SK-N-SH (cell line): Measurements from ENCODE around the gene SANBR. TPM values are rescaled to one million over a fixed set of nuclear protein-coding genes. Genes with fewer than 3 reads are reported as not detected.

Experiments
- CTCF ChIA-PET: fragments of 300-600, 350-600 bp; formaldehyde crosslinking; extraction: SDS; loops from one replicate; lab custom pipeline; 2021; lab: Yijun Ruan, JAX
- POLR2A ChIA-PET: fragments of 350-600 bp; sonication (Branson Sonifier 250); formaldehyde crosslinking; extraction: SDS; loops from one replicate; lab custom pipeline; 2020; ENCODE audit warnings: antibody characterized with exemption, inconsistent platforms; lab: Yijun Ruan, JAX
- DNase-seq: peaks from one replicate; pipeline ENCODE4 v3.0.0; 2012
- H2AFZ ChIP-seq: fragments of 200-600 bp; sonication (generic); 2 replicates; pipeline ENCODE4 v1.8.1; 2016; ENCODE audit warnings: antibody characterized with exemption, mild to moderate bottlenecking, low read depth
- H3F3A ChIP-seq: fragments of 200-600 bp; sonication (generic); replicated peaks from 2 replicates; pipeline ENCODE3; 2016; ENCODE audit warnings: antibody characterized with exemption, mild to moderate bottlenecking; ENCODE audit not compliant: insufficient read depth
- H3K27ac ChIP-seq, 2 experiments: fragments of 200-500 bp in 1 of 2; fragments of 200-600 bp in 1 of 2; sonication (Bioruptor generic) in 1 of 2; sonication (generic), shearing (Covaris generic) in 1 of 2; 2 replicates each; pipeline versions ENCODE4 v1.5.1 to v1.6.1; 2014 to 2016; ENCODE audit warnings: low read depth in 2 of 2, inconsistent platforms in 1 of 2, low read length in 1 of 2, mild to moderate bottlenecking in 1 of 2, mixed read lengths in 1 of 2
- H3K27me3 ChIP-seq: fragments of 200-600 bp; sonication (generic), shearing (Covaris generic); 2 replicates; pipeline ENCODE4 v1.6.1; 2016; ENCODE audit warnings: mixed run types; ENCODE audit not compliant: insufficient read depth
- H3K36me3 ChIP-seq, 2 experiments: fragments of 200-500 bp in 1 of 2; fragments of 200-600 bp in 1 of 2; sonication (Bioruptor generic) in 1 of 2; sonication (generic) in 1 of 2; replicated peaks in 1 of 2; 2 replicates each; pipeline versions ENCODE3 to v1.5.1; 2014 to 2016; ENCODE audit warnings: low read length in 1 of 2, mild to moderate bottlenecking in 1 of 2; ENCODE audit not compliant: insufficient read depth in 2 of 2, control insufficient read depth in 1 of 2
- H3K4me1 ChIP-seq, 2 experiments: fragments of 200-500 bp in 1 of 2; fragments of 200-600 bp in 1 of 2; sonication (Bioruptor generic) in 1 of 2; sonication (generic), shearing (Covaris generic) in 1 of 2; 2 replicates each; pipeline versions ENCODE4 v1.5.1 to v1.6.1; 2014 to 2016; ENCODE audit warnings: low read depth in 1 of 2, low read length in 1 of 2, mixed run types in 1 of 2; ENCODE audit not compliant: insufficient read depth in 2 of 2, control insufficient read depth in 1 of 2
- H3K4me2 ChIP-seq: fragments of 200-600 bp; sonication (generic), shearing (Covaris generic); 2 replicates; pipeline ENCODE4 v1.6.1; 2017; ENCODE audit warnings: mixed run types
- H3K4me3 ChIP-seq, 2 experiments: fragments of 200-500 bp in 1 of 2; fragments of 200-600 bp in 1 of 2; sonication (Bioruptor generic) in 1 of 2; sonication (generic), shearing (Covaris generic) in 1 of 2; 2 replicates each; pipeline versions ENCODE4 v1.5.1 to v1.8.1; 2014 to 2016; ENCODE audit warnings: low read depth in 2 of 2, inconsistent platforms in 1 of 2, low read length in 1 of 2, mild to moderate bottlenecking in 1 of 2, mixed read lengths in 1 of 2, moderate library complexity in 1 of 2
- H3K79me2 ChIP-seq: fragments of 200-600 bp; sonication (generic); 2 replicates; pipeline ENCODE4 v1.8.1; 2017; ENCODE audit warnings: mild to moderate bottlenecking; ENCODE audit not compliant: insufficient read depth
- H3K9ac ChIP-seq: fragments of 200-600 bp; sonication (generic); 2 replicates; pipeline ENCODE4 v1.6.1; 2017; ENCODE audit warnings: mixed run types
- H3K9me2 ChIP-seq: fragments of 200-600 bp; sonication (generic); 2 replicates; pipeline ENCODE4 v1.6.1; 2017; ENCODE audit warnings: mixed run types
- H3K9me3 ChIP-seq: fragments of 200-600 bp; sonication (generic); 2 replicates; pipeline ENCODE4 v1.6.1; 2017; ENCODE audit warnings: mixed run types, mild to moderate bottlenecking, moderate library complexity
- H4K20me1 ChIP-seq: fragments of 200-600 bp; sonication (generic); 2 replicates; pipeline ENCODE4 v1.6.1; 2017; ENCODE audit warnings: mild to moderate bottlenecking, mixed run types; ENCODE audit not compliant: insufficient read depth
- EP300 ChIP-seq, 2 experiments: IDR thresholded peaks; 2 replicates each; pipeline versions ENCODE4 v1.4.0 to v1.6.1; 2012; ENCODE audit warnings: borderline replicate concordance in 1 of 2, low read depth in 1 of 2, low read length in 1 of 2
- FOSL2 ChIP-seq: IDR thresholded peaks from 2 replicates; pipeline ENCODE4 v1.4.0; 2012; ENCODE audit warnings: low read depth, mild to moderate bottlenecking, moderate library complexity, borderline replicate concordance
- FOXJ3 ChIP-seq: sonication (generic); formaldehyde crosslinking; IDR thresholded peaks from 2 replicates; pipeline ENCODE4 v1.5.1; 2020; ENCODE audit warnings: mild to moderate bottlenecking, missing genetic modification reagents
- MEF2A ChIP-seq: IDR thresholded peaks from 2 replicates; pipeline ENCODE4 v1.4.0; 2012; ENCODE audit warnings: low read depth, borderline replicate concordance
- NFIC ChIP-seq: IDR thresholded peaks from 2 replicates; pipeline ENCODE4 v1.4.0; 2012; ENCODE audit warnings: borderline replicate concordance
- NRF1 ChIP-seq: IDR thresholded peaks from 2 replicates; pipeline ENCODE4 v1.6.1; 2012; ENCODE audit warnings: low read depth, mild to moderate bottlenecking, low read length
- POLR2AphosphoS5 ChIP-seq: IDR thresholded peaks from 2 replicates; pipeline ENCODE4 v1.6.1; 2012; ENCODE audit warnings: low read depth, low read length
- RAD21 ChIP-seq: IDR thresholded peaks from 2 replicates; pipeline ENCODE4 v1.6.1; 2012; ENCODE audit warnings: mild to moderate bottlenecking, low read length
- RCOR1 ChIP-seq: fragments of 150-350 bp; IDR thresholded peaks from 2 replicates; pipeline ENCODE4 v1.6.1; 2017; ENCODE audit warnings: antibody characterized with exemption, low read length
- RFX5 ChIP-seq: IDR thresholded peaks from 2 replicates; pipeline ENCODE4 v1.6.1; 2012; ENCODE audit warnings: mild to moderate bottlenecking, improper control_type of control experiment, low read length
- SIN3A ChIP-seq: IDR thresholded peaks from 2 replicates; pipeline ENCODE4 v1.6.1; 2012; ENCODE audit warnings: low read depth, mild to moderate bottlenecking, low read length, moderate library complexity, borderline replicate concordance
- TEAD4 ChIP-seq: IDR thresholded peaks from 2 replicates; pipeline ENCODE4 v1.4.0; 2012; ENCODE audit warnings: mild to moderate bottlenecking, borderline replicate concordance; ENCODE audit not compliant: insufficient read depth
- USF1 ChIP-seq: IDR thresholded peaks from 2 replicates; pipeline ENCODE4 v1.4.0; 2012; ENCODE audit warnings: low read depth, borderline replicate concordance
- USF2 ChIP-seq: fragments of 150-350 bp; IDR thresholded peaks from 2 replicates; pipeline ENCODE4 v1.6.1; 2017; ENCODE audit warnings: antibody characterized with exemption, low read length, low read depth, borderline replicate concordance
- WGBS: methylation state at CpG from one replicate; pipeline ENCODE4 v1.1.6; 2017; ENCODE audit warnings: low lambda C conversion rate; 5-methylcytosine and 5-hydroxymethylcytosine counted together
- polyA plus RNA-seq, 3 experiments: library from polyadenylated mRNA; depleted of rRNA; stranded (reverse); fragments of >200 nt; gene quantifications; 2 replicates each; pipeline ENCODE4 v1.2.3, GENCODE V29; 2012
- TF ChIP-seq, protein P1 (sequence below): fragments of 200-600 bp; sonication (generic); IDR thresholded peaks from 2 replicates; pipeline ENCODE4 v1.6.1; 2017; ENCODE audit warnings: antibody characterized with exemption, mild to moderate bottlenecking, moderate library complexity

Gene SANBR
- polyA plus RNA-seq, 1 of the 3 experiments (the other 2 are of a cell fraction): 4.3 TPM

GRCh38 chr2:61090386-61090921, 24.8 kb downstream of the SANBR start:
- H4K20me1 ChIP-seq: no peaks in the 10 kb centered on the region
- no peak overlapping the region for H3K9ac ChIP-seq
- H3F3A ChIP-seq: peaks cover 14% of the 10 kb centered on the region
- no peaks in the 10 kb centered on the region for H3K9me3 ChIP-seq
- no peak for DNase-seq
- H3K4me1 ChIP-seq: no peaks in the 10 kb centered on the region
- no peak overlapping the region for H3K27ac ChIP-seq
- peaks cover 8 to 42% of the 10 kb centered on the region in 2 experiments for H3K36me3 ChIP-seq
- ChIA-PET CTCF (no interaction called here), POLR2A (no interaction called here)
- no peaks in the 10 kb centered on the region for H3K79me2 ChIP-seq
- no peak overlapping the region for H3K4me3 ChIP-seq
- no peaks in the 10 kb centered on the region for H3K9me2 ChIP-seq
- no peaks in the 10 kb centered on the region for H3K27me3 ChIP-seq
- no peak overlapping the region for H2AFZ ChIP-seq
- no peak overlapping the region for H3K4me2 ChIP-seq
- 98% methylated on average over 5 of the region's 5 CpGs for WGBS
- no peak for TF ChIP-seq FOXJ3 (CRISPR knock-in tag)
- no peak for TF ChIP-seq SIN3A
- no peak for TF ChIP-seq NFIC
- TF ChIP-seq EP300 (IDR thresholded peaks at IDR 0.05; ENCODE audit: borderline replicate concordance in 1 of 2, low read depth in 1 of 2, low read length in 1 of 2): no peak

GRCh38 chr2:61091485-61091884, 25.8 kb downstream of the SANBR start:
- WGBS: 97% methylated on average over 8 of the region's 8 CpGs
- ChIA-PET CTCF (interaction anchor here (0.6 to 1.1 kb wide), 4 partner anchors 11 to 366 kb away, joined by 3 to 4 read pairs (median 3); partner anchors contain the start of gene SANBR), POLR2A (no interaction called here)
- Histone ChIP-seq H2AFZ (no peak overlapping the region), H3F3A (peaks cover 12% of the 10 kb centered on the region), H3K9ac (no peak overlapping the region), H3K27ac (no peak overlapping the region), H3K9me3 (no peaks in the 10 kb centered on the region), H3K27me3 (no peaks in the 10 kb centered on the region), H3K4me2 (no peak overlapping the region), H3K36me3 (peaks cover 4 to 46% of the 10 kb centered on the region in 2 experiments), H3K9me2 (no peaks in the 10 kb centered on the region), H3K4me1 (no peaks in the 10 kb centered on the region), H4K20me1 (no peaks in the 10 kb centered on the region), H3K79me2 (no peaks in the 10 kb centered on the region), H3K4me3 (no peak overlapping the region)
- no peak for DNase-seq
- TF ChIP-seq FOXJ3 (CRISPR knock-in tag) (no peak), POLR2AphosphoS5 (no peak), RAD21 (no peak), RCOR1 (no peak), MEF2A (no peak), FOSL2 (no peak), TEAD4 (no peak), USF1 (no peak), SIN3A (no peak), USF2 (no peak), NRF1 (no peak), RFX5 (no peak)
- TF ChIP-seq, protein P1, sequence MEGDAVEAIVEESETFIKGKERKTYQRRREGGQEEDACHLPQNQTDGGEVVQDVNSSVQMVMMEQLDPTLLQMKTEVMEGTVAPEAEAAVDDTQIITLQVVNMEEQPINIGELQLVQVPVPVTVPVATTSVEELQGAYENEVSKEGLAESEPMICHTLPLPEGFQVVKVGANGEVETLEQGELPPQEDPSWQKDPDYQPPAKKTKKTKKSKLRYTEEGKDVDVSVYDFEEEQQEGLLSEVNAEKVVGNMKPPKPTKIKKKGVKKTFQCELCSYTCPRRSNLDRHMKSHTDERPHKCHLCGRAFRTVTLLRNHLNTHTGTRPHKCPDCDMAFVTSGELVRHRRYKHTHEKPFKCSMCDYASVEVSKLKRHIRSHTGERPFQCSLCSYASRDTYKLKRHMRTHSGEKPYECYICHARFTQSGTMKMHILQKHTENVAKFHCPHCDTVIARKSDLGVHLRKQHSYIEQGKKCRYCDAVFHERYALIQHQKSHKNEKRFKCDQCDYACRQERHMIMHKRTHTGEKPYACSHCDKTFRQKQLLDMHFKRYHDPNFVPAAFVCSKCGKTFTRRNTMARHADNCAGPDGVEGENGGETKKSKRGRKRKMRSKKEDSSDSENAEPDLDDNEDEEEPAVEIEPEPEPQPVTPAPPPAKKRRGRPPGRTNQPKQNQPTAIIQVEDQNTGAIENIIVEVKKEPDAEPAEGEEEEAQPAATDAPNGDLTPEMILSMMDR: no peak
